SH-SY5Y (cell line): Measurements from ENCODE around the gene EMSY.

Experiments used
- GATA2 ChIP-seq: IDR thresholded peaks from 2 replicates; pipeline ENCODE4 v1.6.1; 2011; ENCODE audit warnings: mild to moderate bottlenecking, low read depth, low read length
- GATA3 ChIP-seq: IDR thresholded peaks from 2 replicates; pipeline ENCODE4 v1.6.1; 2011; ENCODE audit warnings: low read depth, mild to moderate bottlenecking, low read length, moderate library complexity

- no peak for TF ChIP-seq GATA2
- TF ChIP-seq GATA3 = no peak
Measured at GRCh38 chr11:76588455-76589325, 143.9 kb downstream of the EMSY start.
